Epithelial cell of esophagus (primary cell): ENCODE measurements around the gene PIK3R3.
A peak's percentile ranks its signal among the peaks of the same experiment; 100 is the strongest.

Source experiments
- DNase-seq: peaks from one replicate; pipeline ENCODE4 v3.0.0; 2010; ENCODE audit warnings: low read depth
- H3K4me3 ChIP-seq: 2 replicates; pipeline ENCODE4 v1.5.1; 2011; ENCODE audit warnings: mild to moderate bottlenecking, low read length, control low read depth
- CTCF ChIP-seq: IDR thresholded peaks from 2 replicates; pipeline ENCODE4 v1.5.1; 2011; ENCODE audit warnings: low read depth, mild to moderate bottlenecking, low read length, control low read depth, inconsistent platforms; ENCODE audit not compliant: insufficient read depth; ENCODE audit errors: missing control alignments

PIK3R3 gene

DNA sequence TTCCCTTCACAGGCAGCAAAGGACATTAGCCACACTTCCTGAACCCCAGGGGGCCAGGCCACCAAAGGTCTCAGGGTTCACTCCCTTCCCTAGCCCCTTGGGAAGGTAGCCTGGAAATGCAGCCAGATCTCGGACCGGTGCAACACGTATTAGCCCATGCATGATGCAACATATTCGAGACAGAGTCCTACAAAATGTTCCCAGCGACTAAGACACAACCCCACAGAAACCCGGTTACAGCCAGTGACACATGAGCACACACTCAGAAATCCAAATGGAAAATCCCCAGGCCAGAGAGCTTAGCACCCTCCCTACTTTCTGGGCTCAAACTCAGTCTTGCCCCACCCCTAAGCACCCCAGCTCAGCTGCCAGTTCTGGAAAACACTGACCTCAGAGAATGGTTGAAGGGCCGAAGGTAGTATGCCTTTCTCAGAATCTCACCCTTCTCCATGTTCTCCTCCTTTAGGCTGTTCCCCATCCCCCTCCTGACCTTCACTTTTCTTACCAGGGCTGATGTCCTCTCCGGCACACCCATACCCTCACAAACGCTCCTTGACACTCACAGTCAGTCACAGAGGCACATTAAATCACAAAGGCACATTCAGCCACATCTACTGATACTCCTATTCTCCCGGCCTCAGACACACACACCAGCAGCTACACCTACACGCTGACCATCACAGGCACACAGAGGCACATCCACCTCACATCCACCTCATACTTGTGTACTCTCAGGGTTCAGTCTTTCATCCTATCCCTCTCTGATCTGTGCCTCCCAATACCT, 42.2 kb upstream of the PIK3R3 start, which contains the start of gene TSPAN1:
Gene TSPAN1, plus strand, starts transcription at position 640 of the 784 bp plus-strand sequence. CDS start 6,021 bp downstream, outside the sequence.
- peak; percentile 59 for DNase-seq
- no peak for TF ChIP-seq CTCF

DNA sequence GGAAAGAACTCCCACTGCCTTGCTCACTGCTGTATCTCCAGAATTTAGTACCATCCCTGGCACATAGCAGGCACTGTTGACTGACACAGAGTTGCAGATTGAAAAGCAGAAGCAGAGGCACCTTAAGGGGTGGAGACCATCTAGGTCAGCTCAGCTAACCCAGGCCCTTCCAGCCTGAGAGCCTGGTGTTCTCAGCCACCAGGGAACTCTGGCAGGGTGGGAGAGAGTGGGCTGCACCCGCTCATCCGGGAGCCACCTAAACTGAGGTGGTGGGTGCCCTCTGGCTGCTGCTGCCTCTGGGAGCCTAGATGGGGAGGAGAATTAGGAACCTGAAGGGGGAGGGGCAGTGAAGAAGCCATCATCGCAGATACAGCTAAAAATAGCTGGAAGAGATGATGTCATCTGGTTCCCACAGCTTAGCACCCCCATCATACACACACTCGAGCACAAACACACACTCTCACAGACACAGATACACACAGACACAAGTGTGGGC, 41.0 kb upstream of the PIK3R3 start:
- no peak for TF ChIP-seq CTCF
- DNase-seq: no peak
- H3K4me3 ChIP-seq: no peak overlapping the region

More for the DNA sequence above, 42.2 kb upstream of the PIK3R3 start, which contains the start of gene TSPAN1:
- H3K4me3 ChIP-seq: no peak within 1 kb of the TSS

- DNase-seq: no peak
- no peak for TF ChIP-seq CTCF
- H3K4me3 ChIP-seq: no peak overlapping the region
Measured at GRCh38 chr1:46172321-46172720, 39.9 kb upstream of the PIK3R3 start.

GRCh38 chr1:46171871-46172270, 39.4 kb upstream of the PIK3R3 start:
- no peak overlapping the region for H3K4me3 ChIP-seq
- no peak for TF ChIP-seq CTCF
- DNase-seq: peak; percentile 71

DNA sequence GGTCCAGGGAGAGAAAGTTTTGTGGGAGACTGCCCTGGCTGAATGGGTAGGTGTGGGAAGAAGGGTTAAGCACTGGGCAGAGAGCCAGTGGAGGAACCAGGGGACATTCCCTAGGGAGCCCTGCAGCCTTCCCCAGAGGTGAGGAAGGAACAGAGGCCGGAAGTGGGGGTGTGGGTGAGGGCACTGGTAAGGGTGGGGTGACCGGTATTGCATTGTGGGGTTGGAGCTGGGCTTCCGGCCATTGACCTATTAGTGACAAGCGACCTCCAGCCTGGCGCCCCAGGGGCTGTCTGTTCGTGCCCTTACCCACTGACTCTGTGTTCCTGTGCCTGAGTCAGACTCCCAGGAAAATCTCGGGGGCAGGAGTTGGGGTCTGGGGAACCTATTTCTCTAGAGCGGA, 38.9 kb upstream of the PIK3R3 start:
- TF ChIP-seq CTCF: no peak
- H3K4me3 ChIP-seq: no peak overlapping the region
- DNase-seq: no peak

GRCh38 chr1:46169811-46170454, 37.5 kb upstream of the PIK3R3 start:
- no peak overlapping the region for H3K4me3 ChIP-seq
- DNase-seq: no peak
- TF ChIP-seq CTCF: no peak
